Tibial nerve (tissue), 4 donors: Measurements from ENCODE around the gene NEDD9. TPM values are rescaled to one million over a fixed set of nuclear protein-coding genes. Genes with fewer than 3 reads are reported as not detected.

Source experiments
- DNase-seq, 2 donors: peaks; one replicate each; pipeline ENCODE4 v3.0.0-alpha.2; 2019; ENCODE audit warnings: low spot score in 2 of 2
- H3K27ac ChIP-seq, 4 donors: fragments of 200-600 bp; sonication (generic) in 3 of 4; one replicate each; pipeline ENCODE4 v1.5.1; 2017 to 2019; ENCODE audit warnings: mild to moderate bottlenecking in 1 of 4
- H3K27me3 ChIP-seq, 2 donors: fragments of 200-600 bp; sonication (generic) in 1 of 2; one replicate each; pipeline versions ENCODE4 v1.5.1 to v1.6.0; 2017 to 2019
- H3K36me3 ChIP-seq, 3 donors: fragments of 200-600 bp; sonication (generic); one replicate each; pipeline ENCODE4 v1.5.1; 2018 to 2019
- H3K4me1 ChIP-seq, 4 donors: fragments of 200-600 bp; sonication (generic) in 3 of 4; one replicate each; pipeline ENCODE4 v1.5.1; 2017 to 2019
- H3K4me3 ChIP-seq, 4 donors: fragments of 200-600 bp; sonication (generic) in 3 of 4; one replicate each; pipeline ENCODE4 v1.5.1; 2017 to 2019; ENCODE audit warnings: mild to moderate bottlenecking in 1 of 4, moderate library complexity in 1 of 4
- H3K9me3 ChIP-seq, 4 donors: fragments of 200-600 bp; sonication (generic) in 3 of 4; one replicate each; pipeline ENCODE4 v1.5.1; 2017 to 2019
- EP300 ChIP-seq, 2 donors: sonication (generic); formaldehyde crosslinking; IDR thresholded peaks; one replicate each; pipeline ENCODE4 v1.6.1; 2017; ENCODE audit warnings: antibody characterized with exemption in 2 of 2, mild to moderate bottlenecking in 1 of 2
- POLR2A ChIP-seq, 2 donors: fragments of 450-650 bp; IDR thresholded peaks; one replicate each; pipeline ENCODE4 v1.6.1; 2017; ENCODE audit warnings: antibody characterized with exemption in 2 of 2, mild to moderate bottlenecking in 2 of 2, moderate library complexity in 2 of 2
- WGBS, 2 donors: methylation state at CpG; one replicate each; pipeline ENCODE4 v1.1.5; 2018; 5-methylcytosine and 5-hydroxymethylcytosine counted together
- total RNA-seq, 4 donors: library from RNA; depleted of rRNA; stranded (reverse); fragments of >200 nt; gene quantifications; one replicate each; pipeline ENCODE4 v1.1.0, GENCODE V29; 2016
- TF ChIP-seq, protein P1 (sequence below), 5 experiments: fragments of 200-600 bp in 3 of 5; fragments of 450-650 bp in 2 of 5; sonication (generic) in 3 of 5; IDR thresholded peaks; one replicate each; pipeline ENCODE4 v1.5.1; 2016 to 2019; ENCODE audit warnings: antibody characterized with exemption in 5 of 5, mild to moderate bottlenecking in 3 of 5, moderate library complexity in 2 of 5

Gene NEDD9
- total RNA-seq, 4 donors from 2014 or later: 107 to 205 (median 130) TPM

DNA sequence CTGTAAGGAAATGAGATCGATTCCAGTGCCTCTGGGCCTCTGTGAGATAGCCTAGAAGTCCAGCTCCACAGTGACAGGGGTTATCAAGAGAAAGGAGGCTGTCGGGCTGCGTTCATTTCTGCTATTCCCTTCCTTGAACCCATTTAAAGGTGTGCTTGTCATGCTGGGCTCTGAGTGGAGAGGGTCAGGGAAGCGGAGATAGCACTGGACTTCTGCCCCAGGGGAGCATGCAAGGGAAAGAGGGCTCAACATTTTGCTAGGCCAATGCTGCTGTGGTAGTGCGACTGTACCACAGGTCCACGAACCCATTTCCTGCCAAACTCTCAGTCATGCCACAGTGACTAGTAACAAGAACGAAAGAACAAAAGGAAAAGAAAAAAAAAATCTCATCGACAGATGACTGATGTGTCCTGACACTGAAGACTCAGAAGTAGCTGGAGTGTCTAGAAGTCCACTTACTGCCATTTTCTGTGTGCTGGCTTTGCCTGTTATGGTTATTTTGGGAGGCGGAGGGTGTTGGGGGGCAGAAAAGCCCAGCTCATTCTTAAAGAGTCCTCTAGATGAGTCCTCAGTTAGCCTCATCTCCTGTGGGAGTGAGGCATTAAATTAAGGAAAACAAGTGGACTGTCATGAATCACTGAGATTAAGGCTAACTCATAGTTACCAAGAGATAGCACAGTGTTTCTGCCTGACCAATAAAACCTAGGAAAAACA is 8.1 kb downstream of the NEDD9 start:
- Histone ChIP-seq H3K27ac (peak overlapping the region; percentile 21 to 87 (median 42)), H3K9me3 (no peaks in the 10 kb centered on the region), H3K4me3 (no peak overlapping the region), H3K4me1 (peaks cover 0 to 71% (median 36%) of the 10 kb centered on the region in 4 donors), H3K27me3 (no peaks in the 10 kb centered on the region), H3K36me3 (no peaks in the 10 kb centered on the region)
- TF ChIP-seq, protein P1, sequence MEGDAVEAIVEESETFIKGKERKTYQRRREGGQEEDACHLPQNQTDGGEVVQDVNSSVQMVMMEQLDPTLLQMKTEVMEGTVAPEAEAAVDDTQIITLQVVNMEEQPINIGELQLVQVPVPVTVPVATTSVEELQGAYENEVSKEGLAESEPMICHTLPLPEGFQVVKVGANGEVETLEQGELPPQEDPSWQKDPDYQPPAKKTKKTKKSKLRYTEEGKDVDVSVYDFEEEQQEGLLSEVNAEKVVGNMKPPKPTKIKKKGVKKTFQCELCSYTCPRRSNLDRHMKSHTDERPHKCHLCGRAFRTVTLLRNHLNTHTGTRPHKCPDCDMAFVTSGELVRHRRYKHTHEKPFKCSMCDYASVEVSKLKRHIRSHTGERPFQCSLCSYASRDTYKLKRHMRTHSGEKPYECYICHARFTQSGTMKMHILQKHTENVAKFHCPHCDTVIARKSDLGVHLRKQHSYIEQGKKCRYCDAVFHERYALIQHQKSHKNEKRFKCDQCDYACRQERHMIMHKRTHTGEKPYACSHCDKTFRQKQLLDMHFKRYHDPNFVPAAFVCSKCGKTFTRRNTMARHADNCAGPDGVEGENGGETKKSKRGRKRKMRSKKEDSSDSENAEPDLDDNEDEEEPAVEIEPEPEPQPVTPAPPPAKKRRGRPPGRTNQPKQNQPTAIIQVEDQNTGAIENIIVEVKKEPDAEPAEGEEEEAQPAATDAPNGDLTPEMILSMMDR (IDR thresholded peaks at IDR 0.05): no peak
- no peak for TF ChIP-seq EP300 (IDR thresholded peaks at IDR 0.05)
- no peak for TF ChIP-seq POLR2A (IDR thresholded peaks at IDR 0.05)
- 76 to 80% methylated on average over 9 of the region's 9 CpGs for WGBS, 2 donors
- no peak for DNase-seq

DNA sequence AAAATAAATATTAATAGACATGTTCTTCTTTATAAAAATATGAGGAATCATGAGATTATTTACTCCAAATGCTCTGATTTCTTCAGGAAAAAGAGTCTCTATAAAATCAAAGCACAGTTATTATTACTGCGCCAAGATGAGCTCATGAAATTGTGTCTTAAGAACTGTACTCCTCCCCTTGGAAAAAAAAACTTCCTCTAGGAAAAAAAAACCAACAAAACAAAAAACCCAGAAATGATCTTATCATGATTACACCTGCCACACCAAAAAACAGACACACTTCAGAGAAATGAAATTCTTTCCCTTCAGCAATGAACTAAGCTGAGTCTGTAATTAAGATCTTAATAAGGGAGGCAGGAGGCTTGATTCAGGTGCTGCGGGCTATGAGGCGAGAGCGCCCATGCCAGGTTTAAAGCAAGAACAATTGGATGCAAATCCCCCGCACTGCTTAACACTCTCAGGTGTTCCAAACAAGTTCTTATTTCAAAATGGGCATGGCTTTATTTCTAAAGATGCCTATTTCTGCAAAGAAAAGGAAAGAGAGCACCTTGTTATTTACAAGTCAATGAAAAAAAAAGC is 9.1 kb downstream of the NEDD9 start:
- WGBS, 2 donors: 84 to 89% methylated on average over 5 of the region's 5 CpGs
- Histone ChIP-seq H3K4me3 (no peak overlapping the region), H3K9me3 (no peaks in the 10 kb centered on the region), H3K27ac (peak overlapping the region in 3 of 4 donors; percentile 19 to 87 (median 38)), H3K27me3 (no peaks in the 10 kb centered on the region), H3K4me1 (peaks cover 0 to 75% (median 38%) of the 10 kb centered on the region in 4 donors), H3K36me3 (no peaks in the 10 kb centered on the region)
- TF ChIP-seq, protein P1 (IDR thresholded peaks at IDR 0.05): no peak
- TF ChIP-seq EP300 (IDR thresholded peaks at IDR 0.05): no peak
- no peak for TF ChIP-seq POLR2A (IDR thresholded peaks at IDR 0.05)
- no peak for DNase-seq

DNA sequence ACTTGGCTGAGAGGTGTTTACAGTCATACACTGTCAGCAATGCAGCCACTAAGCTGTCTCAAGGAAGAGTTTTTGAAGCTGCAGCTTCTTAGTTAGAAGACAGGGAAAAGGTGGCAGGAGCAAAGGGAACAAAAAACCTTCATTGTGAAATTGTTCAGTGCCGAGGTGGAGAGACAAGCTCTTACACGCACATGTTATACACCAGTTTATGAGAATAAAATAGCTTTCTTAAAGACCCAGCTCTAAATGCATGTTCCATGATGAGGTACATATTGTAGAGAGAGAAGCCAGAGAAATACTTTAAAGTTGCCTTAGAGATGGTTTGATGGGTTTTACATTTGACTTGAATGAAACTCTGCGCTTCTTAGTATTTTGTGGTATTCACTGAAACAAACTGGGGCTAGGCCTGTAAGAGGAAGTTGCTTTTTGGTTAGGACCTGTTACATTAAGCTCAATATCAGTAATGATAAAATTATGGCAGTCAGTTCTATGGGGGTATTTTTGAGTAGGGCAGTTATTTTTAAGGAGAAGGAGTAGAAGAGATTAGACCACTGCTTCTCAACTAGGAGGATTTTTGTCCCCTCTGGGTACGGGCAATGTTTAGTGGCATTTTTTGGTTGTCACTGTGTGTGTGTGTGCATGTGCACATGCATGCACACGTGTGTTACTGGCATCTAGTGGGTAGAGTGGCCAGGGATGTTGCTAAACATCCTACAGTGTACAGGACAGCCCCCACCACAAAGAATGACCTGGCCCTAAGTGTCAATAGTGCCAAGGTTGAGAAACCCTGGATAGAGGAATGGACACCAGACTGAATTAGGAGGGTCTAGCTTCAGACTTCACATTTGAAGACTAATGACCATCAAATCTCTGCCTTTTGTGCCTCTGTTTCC is 9.8 kb downstream of the NEDD9 start:
- WGBS, 2 donors: 72 to 83% methylated on average over 5 of the region's 5 CpGs
- H3K27ac ChIP-seq: peak overlapping the region; percentile 6 to 90 (median 53)
- peaks cover 0 to 82% (median 46%) of the 10 kb centered on the region in 4 donors for H3K4me1 ChIP-seq
- H3K27me3 ChIP-seq: no peaks in the 10 kb centered on the region
- H3K4me3 ChIP-seq: no peak overlapping the region
- no peak for DNase-seq
- no peaks in the 10 kb centered on the region for H3K36me3 ChIP-seq
- H3K9me3 ChIP-seq: no peaks in the 10 kb centered on the region
- TF ChIP-seq, protein P1 (IDR thresholded peaks at IDR 0.05): no peak
- TF ChIP-seq EP300 (IDR thresholded peaks at IDR 0.05) (no peak), POLR2A (IDR thresholded peaks at IDR 0.05) (no peak)

DNA sequence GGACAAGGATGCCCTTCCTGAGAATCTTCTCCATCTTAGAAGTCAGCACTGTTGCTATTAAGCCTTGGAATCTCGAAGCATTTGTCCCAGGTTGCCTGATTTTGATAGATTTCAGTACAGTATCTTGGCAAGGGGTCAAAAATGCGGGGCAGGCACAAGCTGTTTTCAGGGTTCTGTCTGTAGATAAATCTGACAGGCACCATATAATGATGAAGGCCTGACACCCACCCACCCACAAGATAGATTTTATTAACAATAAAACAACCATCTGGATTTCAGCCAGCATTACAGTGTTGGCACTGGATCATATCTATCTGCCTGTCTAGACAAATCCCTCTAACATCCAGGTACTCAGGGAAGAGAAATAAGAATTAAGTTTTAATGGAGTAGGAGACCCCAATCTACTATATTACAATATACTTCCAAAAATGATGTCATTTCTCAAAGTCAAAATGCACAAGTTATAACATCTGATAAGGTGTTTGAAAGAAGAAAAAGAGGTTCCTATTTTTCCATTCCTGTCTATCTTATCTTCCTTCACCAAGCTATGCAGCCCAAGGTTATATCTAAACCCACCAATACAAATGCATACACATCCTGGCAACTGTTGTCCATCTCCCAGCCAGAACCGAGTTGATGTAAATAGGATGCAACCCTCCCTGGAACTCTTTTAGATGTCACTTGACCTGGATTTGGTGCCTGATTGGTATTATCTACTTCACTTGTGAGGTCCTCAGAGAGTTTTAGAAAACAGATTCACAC is 10.7 kb downstream of the NEDD9 start:
- Histone ChIP-seq H3K4me1 (peaks cover 0 to 91% (median 46%) of the 10 kb centered on the region in 4 donors), H3K4me3 (no peak overlapping the region), H3K36me3 (no peaks in the 10 kb centered on the region), H3K27ac (peak overlapping the region; percentile 6 to 90 (median 48)), H3K9me3 (no peaks in the 10 kb centered on the region), H3K27me3 (no peaks in the 10 kb centered on the region)
- 77 to 79% methylated on average over 3 of the region's 3 CpGs for WGBS, 2 donors
- DNase-seq: no peak
- TF ChIP-seq, protein P1 (IDR thresholded peaks at IDR 0.05): no peak
- TF ChIP-seq EP300 (IDR thresholded peaks at IDR 0.05) (no peak), POLR2A (IDR thresholded peaks at IDR 0.05) (no peak)
